IPS-15b (cell line): Measurements from ENCODE around the gene APOBR.
"Not testable (repeated sequence)": the region's sequence is repeated elsewhere in the genome, so short reads cannot be mapped to it uniquely, and the experiment has no call there.

Source experiments
- H3K27me3 ChIP-seq: one replicate; pipeline ENCODE4 v1.6.1; 2013; ENCODE audit warnings: low read length; ENCODE audit not compliant: control insufficient read depth, insufficient read depth
- H3K36me3 ChIP-seq: one replicate; pipeline ENCODE4 v1.6.1; 2013; ENCODE audit warnings: low read length; ENCODE audit not compliant: control insufficient read depth, insufficient read depth
- H3K4me1 ChIP-seq: one replicate; pipeline ENCODE4 v1.6.1; 2013; ENCODE audit warnings: mild to moderate bottlenecking, low read length; ENCODE audit not compliant: control insufficient read depth, insufficient read depth
- H3K4me3 ChIP-seq: one replicate; pipeline ENCODE4 v1.5.1; 2013; ENCODE audit warnings: low read depth, low read length
- H3K9ac ChIP-seq: one replicate; pipeline ENCODE4 v1.6.1; 2013; ENCODE audit warnings: low read depth, mild to moderate bottlenecking, low read length
- H3K9me3 ChIP-seq: one replicate; pipeline ENCODE4 v1.6.1; 2013; ENCODE audit warnings: mild to moderate bottlenecking, low read length; ENCODE audit not compliant: control insufficient read depth, insufficient read depth

Gene APOBR

GRCh38 chr16:28491970-28492474 is 2.4 kb upstream of the APOBR start, which contains the start of gene CLN3:
TSS of gene CLN3 (minus strand) at chr16:28492074. CDS start at chr16:28491759, 315 bp downstream.
- Histone ChIP-seq H3K27me3 (no peaks in the 10 kb centered on the region), H3K4me3 (peak within 1 kb of the TSS; percentile 83), H3K4me1 (no peaks in the 10 kb centered on the region), H3K9ac (peak within 1 kb of the TSS; percentile 90), H3K36me3 (no peaks in the 10 kb centered on the region), H3K9me3 (no peaks in the 10 kb centered on the region)

DNA sequence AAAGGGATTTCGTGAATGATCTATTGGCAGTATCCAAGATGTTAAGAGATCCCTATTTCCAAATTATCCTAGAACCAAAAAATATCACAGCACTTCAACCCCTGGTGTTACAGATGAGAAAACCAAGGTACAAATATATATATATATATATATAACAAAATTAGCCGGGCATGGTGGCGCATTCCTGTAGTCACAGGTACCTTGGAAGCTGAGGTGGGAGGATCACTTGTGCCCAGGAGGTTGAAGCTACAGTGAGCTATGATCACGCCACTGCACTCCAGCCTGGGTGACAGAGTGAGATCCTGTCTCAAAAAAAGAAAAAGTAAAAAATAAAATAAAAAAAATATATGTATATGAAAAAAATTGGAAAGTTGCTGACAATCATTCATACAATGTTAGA is 1.9 kb upstream of the APOBR start:
- Histone ChIP-seq H3K4me3 (peak overlapping the region; percentile 83), H3K36me3 (no peaks in the 10 kb centered on the region), H3K27me3 (no peaks in the 10 kb centered on the region), H3K9me3 (no peaks in the 10 kb centered on the region), H3K9ac (peak overlapping the region; percentile 4), H3K4me1 (no peaks in the 10 kb centered on the region)

- Histone ChIP-seq H3K9ac (no peak overlapping the region), H3K27me3 (no peaks in the 10 kb centered on the region), H3K4me1 (no peaks in the 10 kb centered on the region)
Measured at GRCh38 chr16:28495098-28495793, 803 bp downstream of the APOBR start.

GRCh38 chr16:28495795-28496749 is 1.6 kb downstream of the APOBR start:
- H3K36me3 ChIP-seq, result no peaks in the 10 kb centered on the region
- no peak overlapping the region for H3K4me3 ChIP-seq
- H3K4me1 ChIP-seq, result no peaks in the 10 kb centered on the region
- H3K27me3 ChIP-seq, result no peaks in the 10 kb centered on the region
- H3K9ac ChIP-seq, result no peak overlapping the region
- no peaks in the 10 kb centered on the region for H3K9me3 ChIP-seq

More at GRCh38 chr16:28495098-28495793, 803 bp downstream of the APOBR start:
- Histone ChIP-seq H3K4me3 (no peak overlapping the region), H3K36me3 (no peaks in the 10 kb centered on the region), H3K9me3 (no peaks in the 10 kb centered on the region)

- Histone ChIP-seq H3K27me3 (no peaks in the 10 kb centered on the region), H3K4me3 (no peak overlapping the region), H3K36me3 (no peaks in the 10 kb centered on the region), H3K4me1 (no peaks in the 10 kb centered on the region), H3K9me3 (no peaks in the 10 kb centered on the region), H3K9ac (no peak overlapping the region)
Measured at GRCh38 chr16:28496844-28497243, 2.4 kb downstream of the APOBR start.

- Histone ChIP-seq H3K4me3 (no peak overlapping the region), H3K9ac (no peak overlapping the region)
Measured at GRCh38 chr16:28497386-28497785, 2.9 kb downstream of the APOBR start.

DNA sequence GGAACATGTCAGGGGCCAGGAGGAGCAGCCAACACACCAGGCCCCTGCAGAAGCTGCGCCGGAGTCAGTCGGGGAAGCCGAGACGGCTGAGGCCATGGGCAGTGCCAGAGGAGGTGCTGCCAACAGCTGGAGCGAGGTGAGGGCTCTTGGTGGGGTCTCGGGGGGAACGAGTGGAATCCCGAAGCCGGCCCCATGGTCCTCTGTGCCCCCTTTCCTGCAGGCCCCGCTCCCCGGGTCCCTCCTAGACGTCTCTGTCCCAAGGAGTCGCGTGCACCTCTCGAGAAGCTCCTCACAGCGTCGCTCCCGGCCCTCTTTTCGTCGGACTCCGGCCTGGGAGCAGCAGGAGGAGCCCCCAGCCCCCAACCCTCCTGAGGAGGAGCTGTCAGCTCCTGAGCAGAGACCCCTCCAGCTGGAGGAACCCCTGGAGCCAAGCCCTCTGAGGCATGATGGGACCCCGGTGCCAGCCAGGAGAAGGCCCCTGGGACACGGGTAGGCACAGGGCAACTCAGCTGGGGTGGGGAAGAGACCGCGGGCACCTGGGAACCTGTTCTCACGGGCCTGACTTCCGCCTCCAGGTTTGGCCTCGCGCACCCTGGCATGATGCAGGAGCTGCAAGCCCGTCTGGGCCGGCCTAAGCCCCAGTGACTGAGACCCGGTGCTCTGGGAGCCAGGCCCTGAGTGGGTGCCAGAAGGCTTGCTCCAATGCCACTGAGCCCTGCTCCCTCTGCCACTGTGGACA is 3.6 kb downstream of the APOBR start:
- no peak overlapping the region for H3K9ac ChIP-seq

More at GRCh38 chr16:28497386-28497785, 2.9 kb downstream of the APOBR start:
- no peaks in the 10 kb centered on the region for H3K27me3 ChIP-seq
- H3K4me1 ChIP-seq, result no peaks in the 10 kb centered on the region
- no peaks in the 10 kb centered on the region for H3K9me3 ChIP-seq
- no peaks in the 10 kb centered on the region for H3K36me3 ChIP-seq

DNA sequence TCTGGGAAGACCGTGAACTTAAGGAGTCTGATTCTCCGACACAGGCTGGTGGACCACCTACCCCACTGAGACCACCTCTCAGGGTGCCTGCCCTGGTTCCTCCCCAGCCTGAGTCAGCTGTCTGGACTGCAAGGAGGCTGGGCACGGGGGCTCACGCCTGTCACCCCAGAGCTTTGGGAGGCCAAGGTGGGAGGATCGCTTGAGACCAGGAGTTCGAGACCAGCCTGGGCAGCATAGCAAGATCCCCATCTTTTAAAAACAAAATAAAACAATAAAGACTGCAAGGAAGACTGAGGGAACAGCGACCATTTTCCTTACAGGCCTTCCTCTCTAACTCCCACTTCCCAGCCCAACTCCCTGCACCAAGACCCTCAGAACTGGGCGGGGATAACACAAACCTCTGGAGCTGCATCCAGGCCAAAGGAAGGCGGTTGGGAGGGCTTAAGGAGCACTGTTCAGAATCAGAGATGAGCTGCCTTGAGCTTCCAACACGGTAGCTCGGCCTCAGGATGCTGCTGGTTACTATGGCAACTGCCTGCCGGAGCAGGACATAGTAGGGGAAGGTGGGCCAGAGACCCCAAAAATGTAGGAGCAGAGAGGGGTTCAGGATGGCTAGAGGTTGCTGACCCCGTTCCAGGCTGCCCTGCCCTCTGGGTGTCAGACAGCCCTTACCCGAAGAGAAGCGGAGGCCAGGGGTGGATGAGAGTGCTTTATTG is 4.4 kb downstream of the APOBR start:
- H3K9me3 ChIP-seq, result no peaks in the 10 kb centered on the region
- no peak overlapping the region for H3K9ac ChIP-seq
- no peaks in the 10 kb centered on the region for H3K4me1 ChIP-seq
- H3K36me3 ChIP-seq, result no peaks in the 10 kb centered on the region
- no peak overlapping the region for H3K4me3 ChIP-seq
- no peaks in the 10 kb centered on the region for H3K27me3 ChIP-seq

More for the DNA sequence above, 3.6 kb downstream of the APOBR start:
- no peaks in the 10 kb centered on the region for H3K9me3 ChIP-seq
- H3K27me3 ChIP-seq, result no peaks in the 10 kb centered on the region
- no peaks in the 10 kb centered on the region for H3K36me3 ChIP-seq
- no peak overlapping the region for H3K4me3 ChIP-seq
- H3K4me1 ChIP-seq, result no peaks in the 10 kb centered on the region

GRCh38 chr16:28499854-28500253 is 5.4 kb downstream of the APOBR start:
- no peaks in the 10 kb centered on the region for H3K9me3 ChIP-seq
- H3K9ac ChIP-seq, result no peak overlapping the region
- H3K36me3 ChIP-seq, result no peaks in the 10 kb centered on the region
- H3K27me3 ChIP-seq, result no peaks in the 10 kb centered on the region
- H3K4me1 ChIP-seq, result no peaks in the 10 kb centered on the region
- H3K4me3 ChIP-seq, result no peak overlapping the region

DNA sequence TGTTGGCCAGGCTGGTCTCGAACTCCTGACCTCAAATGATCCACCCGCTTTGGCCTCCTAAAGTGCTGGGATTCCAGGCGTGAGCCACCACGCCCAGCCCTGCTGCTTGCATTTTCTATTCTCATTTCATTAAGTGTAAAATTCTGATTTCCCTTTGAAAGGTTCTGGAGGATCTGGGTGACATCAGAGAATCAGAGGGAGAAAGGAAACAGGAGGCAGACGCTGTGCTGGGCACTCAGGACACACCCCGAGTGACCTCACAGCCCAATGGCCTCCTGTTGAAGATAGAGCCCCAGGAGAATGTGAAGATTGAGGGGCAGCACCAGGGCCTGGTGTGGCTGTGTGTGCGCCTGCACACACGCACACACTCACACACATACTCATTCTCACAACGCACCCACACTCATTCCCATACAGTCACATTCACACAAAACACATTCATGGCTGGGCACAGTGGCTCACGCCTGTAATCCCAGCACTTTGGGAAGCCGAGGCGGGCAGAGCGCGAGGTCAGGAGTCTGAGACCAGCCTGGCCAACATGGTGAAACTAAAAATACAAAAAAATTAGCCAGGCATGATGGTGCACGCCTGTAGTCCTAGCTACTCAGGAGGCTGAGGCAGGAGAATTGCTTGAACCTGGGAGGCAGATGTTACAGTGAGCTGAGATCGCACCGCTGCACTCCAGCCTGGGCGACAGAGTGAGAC is 6.2 kb downstream of the APOBR start:
- H3K9ac ChIP-seq, H3K27me3 ChIP-seq, H3K4me1 ChIP-seq, H3K36me3 ChIP-seq, H3K9me3 ChIP-seq, H3K4me3 ChIP-seq: not testable (repeated sequence)
